ENCODE measurements around the gene SLC38A11. TPM values are rescaled to one million over a fixed set of nuclear protein-coding genes. Genes with fewer than 3 reads are reported as not detected.

SLC38A11 gene
- total RNA-seq, 2 donors from 2014 or later, result not detected

- Histone ChIP-seq H3K4me3 (ENCODE audit: low read length) (no peak overlapping the region), H3K9me3 (ENCODE audit: control insufficient read depth, low read length) (no peaks in the 10 kb centered on the region), H3K27ac (ENCODE audit: low read depth, low read length) (no peak overlapping the region), H3K9ac (ENCODE audit: extremely low read depth, low read length, poor library complexity, severe bottlenecking) (no peak overlapping the region), H3K4me1 (ENCODE audit: control insufficient read depth, insufficient read depth, low read length) (no peaks in the 10 kb centered on the region), H3K27me3 (ENCODE audit: control insufficient read depth, insufficient read depth, low read length, poor library complexity, severe bottlenecking) (no peaks in the 10 kb centered on the region), H3K36me3 (ENCODE audit: control insufficient read depth, insufficient read depth, low read length) (no peaks in the 10 kb centered on the region)
- TF ChIP-seq, protein P1, sequence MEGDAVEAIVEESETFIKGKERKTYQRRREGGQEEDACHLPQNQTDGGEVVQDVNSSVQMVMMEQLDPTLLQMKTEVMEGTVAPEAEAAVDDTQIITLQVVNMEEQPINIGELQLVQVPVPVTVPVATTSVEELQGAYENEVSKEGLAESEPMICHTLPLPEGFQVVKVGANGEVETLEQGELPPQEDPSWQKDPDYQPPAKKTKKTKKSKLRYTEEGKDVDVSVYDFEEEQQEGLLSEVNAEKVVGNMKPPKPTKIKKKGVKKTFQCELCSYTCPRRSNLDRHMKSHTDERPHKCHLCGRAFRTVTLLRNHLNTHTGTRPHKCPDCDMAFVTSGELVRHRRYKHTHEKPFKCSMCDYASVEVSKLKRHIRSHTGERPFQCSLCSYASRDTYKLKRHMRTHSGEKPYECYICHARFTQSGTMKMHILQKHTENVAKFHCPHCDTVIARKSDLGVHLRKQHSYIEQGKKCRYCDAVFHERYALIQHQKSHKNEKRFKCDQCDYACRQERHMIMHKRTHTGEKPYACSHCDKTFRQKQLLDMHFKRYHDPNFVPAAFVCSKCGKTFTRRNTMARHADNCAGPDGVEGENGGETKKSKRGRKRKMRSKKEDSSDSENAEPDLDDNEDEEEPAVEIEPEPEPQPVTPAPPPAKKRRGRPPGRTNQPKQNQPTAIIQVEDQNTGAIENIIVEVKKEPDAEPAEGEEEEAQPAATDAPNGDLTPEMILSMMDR (conservative IDR thresholded peaks at IDR 0.05), result no peak
- no peak for DNase-seq
- WGBS, 2 experiments (ENCODE audit: insufficient coverage in 1 of 2, insufficient read length in 1 of 2), result no CpG with 5 or more reads among the region's 2 CpGs
- Mint-ChIP-seq H3K9me3 (no peaks in the 10 kb centered on the region), H3K36me3 (ENCODE audit: low read depth) (no peaks in the 10 kb centered on the region), H3K4me1 (peaks cover 3% of the 10 kb centered on the region), H3K27me3 (ENCODE audit: insufficient read depth) (peaks cover 2% of the 10 kb centered on the region), H3K4me3 (no peak overlapping the region), H3K27ac (no peak overlapping the region)
Measured at GRCh38 chr2:164846276-164846675, 109.0 kb downstream of the SLC38A11 start.

Other genes starting within 250 kb of the SLC38A11 start
- gene COBLL1, start 113.7 kb downstream of the SLC38A11 start, total RNA-seq, result 10 to 100 TPM; 16.5 to 17.3 TPM
- under 1 TPM; 0.09 to 0.24 TPM for gene SCN3A, start 248.5 kb upstream of the SLC38A11 start, total RNA-seq

All from endodermal cell (in vitro differentiated cells).